HFF-Myc (cell line): ENCODE measurements around the gene TBC1D22A.

Experiments
- DNase-seq: peaks from one replicate; pipeline ENCODE4 v3.0.0-alpha.2; 2011; ENCODE audit warnings: low read depth; ENCODE audit errors: extremely low read depth
- H3K4me3 ChIP-seq: replicated peaks from 2 replicates; pipeline ENCODE4 v1.5.1; 2011; ENCODE audit warnings: low read depth, mild to moderate bottlenecking, control low read depth, low read length
- CTCF ChIP-seq: IDR thresholded peaks from 2 replicates; pipeline ENCODE4 v1.5.1; 2012; ENCODE audit warnings: mild to moderate bottlenecking, low read depth, low read length, control low read depth; ENCODE audit errors: missing control alignments

TBC1D22A gene

DNA sequence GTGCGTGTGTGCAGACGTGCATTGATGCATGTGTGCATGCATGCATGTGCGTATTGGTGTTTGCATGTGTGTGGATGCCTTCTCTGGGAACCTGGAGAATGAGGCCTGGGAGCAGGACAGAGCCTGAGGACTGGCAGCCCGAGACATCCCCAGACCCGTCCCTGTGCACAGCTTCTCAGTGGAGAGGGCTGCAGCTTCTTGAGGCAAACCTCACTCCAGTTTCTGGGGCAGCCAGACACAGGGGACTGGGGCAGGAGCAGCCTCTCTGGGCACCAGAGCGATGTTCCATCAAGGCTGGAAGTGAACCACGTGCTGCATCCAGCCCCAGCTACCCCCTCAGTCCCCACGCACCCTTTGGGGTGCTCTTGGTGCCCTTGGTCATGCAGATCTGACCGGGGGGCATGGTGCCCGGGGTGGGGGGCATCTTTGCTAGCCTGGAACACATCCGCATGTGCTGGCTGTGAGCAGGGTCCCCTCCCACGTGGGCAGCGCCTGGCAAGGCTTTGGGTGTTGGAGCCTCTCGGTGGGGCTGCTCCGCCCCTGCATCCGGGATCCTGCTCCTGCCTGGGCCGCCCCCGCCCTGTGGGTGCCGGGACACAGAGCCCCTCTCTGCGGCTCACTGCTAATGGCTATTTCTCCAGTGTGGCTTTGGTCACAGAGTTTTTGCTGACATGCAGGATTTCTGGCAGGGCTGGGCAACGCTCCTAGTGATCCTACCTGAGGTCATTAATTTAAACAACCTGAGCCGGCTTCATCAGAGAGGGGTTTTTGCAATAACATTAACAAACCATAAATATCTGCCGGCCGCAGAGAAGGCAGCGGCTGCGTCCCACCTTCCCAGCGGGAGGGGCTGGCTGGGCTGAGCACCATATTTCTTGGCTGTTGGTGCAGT, 434.7 kb downstream of the TBC1D22A start:
- DNase-seq, result no peak
- H3K4me3 ChIP-seq, result no peak overlapping the region
- no peak for TF ChIP-seq CTCF

DNA sequence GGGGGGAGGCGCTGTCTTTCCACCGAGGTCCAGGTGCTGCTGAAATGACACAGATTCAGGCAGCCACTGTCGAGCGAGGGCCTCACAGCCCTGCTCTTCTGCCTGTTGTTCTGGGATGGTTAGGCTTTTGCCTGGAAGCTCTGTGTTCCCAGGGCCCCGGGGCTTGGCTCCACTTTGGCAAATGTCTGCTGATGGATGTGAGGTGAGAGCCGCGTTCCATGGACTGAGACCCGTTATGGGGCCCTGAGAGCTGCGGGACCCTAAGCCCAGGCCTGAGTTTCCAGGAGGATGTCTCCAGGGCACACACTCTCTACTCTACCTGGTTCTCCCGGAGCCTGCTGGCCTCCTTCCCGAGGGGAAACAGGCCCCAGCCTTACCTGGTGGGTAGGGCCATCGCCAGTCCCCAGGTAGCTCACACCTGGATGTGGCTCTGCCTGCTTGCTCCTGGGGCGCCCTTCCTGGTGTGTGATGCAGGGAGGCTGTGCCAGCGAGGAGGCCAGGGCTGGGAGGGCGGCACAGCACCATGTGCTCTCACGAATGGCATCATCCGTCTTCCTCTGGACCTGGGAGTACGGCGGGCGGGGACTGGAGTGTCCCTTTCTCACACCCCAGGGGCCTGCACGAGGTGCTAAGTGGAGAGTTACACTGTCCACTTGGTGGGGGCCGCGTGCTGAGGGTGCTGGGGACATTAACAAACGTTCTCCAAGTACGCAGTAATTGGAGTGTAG, 435.5 kb downstream of the TBC1D22A start:
- no peak for DNase-seq
- TF ChIP-seq CTCF, result no peak
- H3K4me3 ChIP-seq, result no peak overlapping the region

DNA sequence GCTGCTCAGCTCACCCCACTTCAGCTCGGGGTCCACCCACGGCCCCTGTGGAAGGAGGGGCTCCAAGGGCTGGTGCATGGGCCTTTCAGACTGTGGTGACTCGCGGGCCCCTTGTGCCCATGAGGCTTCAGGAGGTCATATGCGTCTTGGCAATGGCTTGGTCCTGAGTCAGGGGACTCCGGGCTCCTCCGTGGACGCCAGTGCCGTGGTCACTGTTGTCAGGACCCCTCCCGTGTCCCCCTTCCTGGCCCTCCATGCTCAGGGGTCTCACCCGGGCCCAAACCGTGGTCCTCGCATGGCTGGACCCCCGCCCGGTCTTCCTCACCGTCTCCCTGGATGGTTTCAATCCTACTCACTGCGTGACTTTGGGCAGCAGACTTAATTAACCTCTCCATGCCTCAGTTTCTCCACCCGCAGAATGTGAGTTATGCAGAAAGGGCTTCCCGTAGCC, 436.4 kb downstream of the TBC1D22A start:
- TF ChIP-seq CTCF, result no peak
- DNase-seq, result no peak
- H3K4me3 ChIP-seq, result no peak overlapping the region

DNA sequence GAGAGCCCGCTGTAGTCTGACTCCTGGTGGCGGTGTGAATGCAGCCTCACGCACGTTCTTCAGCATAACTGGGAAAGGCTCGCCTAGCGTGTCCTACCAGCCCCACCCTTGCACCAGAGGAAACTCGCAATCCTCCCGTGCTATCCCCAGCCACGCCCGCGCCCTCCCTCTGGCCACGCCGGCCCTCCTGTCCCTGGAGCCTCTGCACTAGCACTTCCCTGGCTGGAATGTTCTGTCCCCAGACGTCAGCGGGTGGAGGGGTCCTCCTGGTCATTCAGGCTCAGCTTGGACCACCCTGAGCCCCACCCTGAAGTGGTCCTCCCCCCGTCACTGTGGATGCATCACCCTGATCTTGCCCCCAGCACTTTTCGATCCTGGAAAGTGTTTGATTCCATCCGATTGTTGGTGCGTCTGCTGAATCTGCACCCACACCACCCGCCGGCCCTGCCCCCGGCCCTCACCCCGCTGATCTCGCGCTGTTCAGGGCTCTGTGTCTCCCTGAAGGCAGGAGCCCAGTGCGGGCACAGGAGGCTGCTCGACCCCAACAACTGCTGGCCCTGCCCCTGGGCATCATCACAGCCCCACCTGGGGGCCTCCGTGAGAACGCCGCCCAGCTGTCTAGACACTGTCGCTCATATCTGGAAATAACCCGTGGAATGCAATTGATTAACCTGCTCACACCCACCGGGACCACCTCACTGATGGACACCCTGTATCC, 437.0 kb downstream of the TBC1D22A start:
- DNase-seq, result no peak
- no peak overlapping the region for H3K4me3 ChIP-seq
- no peak for TF ChIP-seq CTCF

DNA sequence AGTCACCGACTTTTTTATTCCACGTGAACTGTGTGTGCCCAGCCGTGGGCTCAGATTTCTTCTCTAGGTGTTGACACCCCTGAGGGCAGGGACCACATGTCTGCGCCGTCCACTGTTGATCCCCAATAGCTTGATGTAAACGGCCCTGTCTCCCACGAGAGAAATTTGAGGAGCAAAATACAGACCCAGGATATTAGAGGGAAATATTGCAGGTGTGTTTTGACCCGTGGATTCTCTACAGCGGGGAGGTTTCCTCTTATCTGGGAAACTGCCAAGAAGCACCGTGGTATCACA, 437.5 kb downstream of the TBC1D22A start:
- DNase-seq, result no peak
- no peak overlapping the region for H3K4me3 ChIP-seq
- TF ChIP-seq CTCF, result no peak

DNA sequence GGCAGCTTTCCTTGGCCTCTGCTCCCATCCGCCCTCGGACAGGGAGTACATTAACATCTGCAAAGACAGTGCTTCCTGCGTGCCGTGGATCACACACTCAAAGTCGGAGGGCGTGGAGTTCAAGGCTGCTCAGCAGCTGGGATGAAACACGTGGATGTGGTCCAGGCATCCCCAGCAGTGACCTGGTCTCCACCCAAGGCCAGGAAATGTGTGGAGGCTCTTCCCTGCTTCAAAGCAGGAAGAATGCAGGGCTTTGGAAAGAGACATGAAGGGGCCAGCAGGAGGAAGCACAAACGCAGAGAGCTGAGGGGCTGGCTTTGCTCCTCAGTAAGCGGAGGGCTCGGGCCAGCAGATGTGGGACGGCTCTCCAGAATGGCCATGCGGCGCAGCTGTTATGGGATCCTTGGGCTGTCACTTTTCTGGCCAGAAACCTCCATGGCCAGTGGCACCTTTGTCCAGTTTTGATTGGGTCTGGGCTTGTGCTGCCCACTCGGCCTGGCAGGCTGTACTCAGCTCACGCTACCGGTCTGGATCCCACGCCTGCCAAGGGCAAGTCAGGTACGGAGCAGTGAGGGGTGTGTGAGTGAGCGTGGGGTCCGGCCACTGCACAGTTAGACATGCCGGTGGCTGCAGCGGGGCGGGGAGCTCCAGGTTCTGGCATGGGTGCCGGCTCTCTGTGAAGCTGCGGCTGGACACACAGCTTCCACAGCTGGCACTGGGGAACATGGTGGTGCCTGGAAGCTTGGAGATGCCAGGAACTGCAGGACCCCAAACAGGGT, 438.0 kb downstream of the TBC1D22A start:
- no peak for DNase-seq
- no peak overlapping the region for H3K4me3 ChIP-seq
- no peak for TF ChIP-seq CTCF
